Stimulated activated CD4-positive, alpha-beta T cell treated with anti-CD3 and anti-CD28 coated beads, TNF-alpha, amount 100 ng/mL, for 48 hours (primary cell): ENCODE results near the gene TNNC1.

ENCODE experiments used
- DNase-seq, 3 donors: peaks; one replicate each; pipeline ENCODE4 v3.0.0-alpha.2; 2020; ENCODE audit warnings: low read depth in 3 of 3

The TNNC1 gene

GRCh38 chr3:52432225-52432624, 21.6 kb downstream of the TNNC1 start:
- DNase-seq: no peak

DNA sequence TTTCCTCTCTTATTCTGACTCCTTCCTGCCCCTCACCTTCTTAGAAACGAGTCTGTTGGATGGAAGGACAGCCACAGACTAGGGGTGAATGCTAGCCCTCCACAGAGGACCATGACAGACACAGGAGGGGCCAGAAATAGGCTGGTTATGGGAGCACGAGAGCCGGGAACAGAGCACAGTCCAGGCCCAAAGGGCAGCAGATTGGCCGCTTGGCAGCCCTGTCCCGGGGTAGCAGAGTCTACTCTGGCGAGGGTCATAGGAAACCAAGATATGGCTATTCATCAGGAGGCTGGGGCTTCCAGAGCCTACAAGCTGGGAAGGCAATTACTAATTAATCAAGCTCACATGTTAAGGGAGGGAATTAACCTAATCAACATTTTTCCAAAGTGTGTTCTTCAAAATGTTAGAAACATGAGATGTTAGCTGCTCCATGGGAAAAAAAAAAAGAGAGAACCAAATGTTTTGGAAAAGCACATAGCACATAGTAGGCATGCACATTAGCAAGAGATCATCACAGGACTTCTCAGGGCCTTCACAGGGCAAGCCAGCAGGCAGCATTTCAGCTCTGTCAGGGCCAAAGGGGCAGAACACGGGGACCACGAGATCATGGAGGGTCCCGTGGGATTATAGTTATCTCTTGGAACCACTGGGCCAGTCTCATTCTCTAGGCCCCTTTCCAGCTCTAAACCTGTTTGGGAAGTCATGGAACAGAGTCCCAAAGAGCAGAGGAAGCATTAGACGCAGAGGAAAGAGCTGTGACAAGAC, 22.2 kb downstream of the TNNC1 start:
- DNase-seq: no peak

- DNase-seq: no peak
Measured at GRCh38 chr3:52430416-52430810, 23.4 kb downstream of the TNNC1 start.

DNA sequence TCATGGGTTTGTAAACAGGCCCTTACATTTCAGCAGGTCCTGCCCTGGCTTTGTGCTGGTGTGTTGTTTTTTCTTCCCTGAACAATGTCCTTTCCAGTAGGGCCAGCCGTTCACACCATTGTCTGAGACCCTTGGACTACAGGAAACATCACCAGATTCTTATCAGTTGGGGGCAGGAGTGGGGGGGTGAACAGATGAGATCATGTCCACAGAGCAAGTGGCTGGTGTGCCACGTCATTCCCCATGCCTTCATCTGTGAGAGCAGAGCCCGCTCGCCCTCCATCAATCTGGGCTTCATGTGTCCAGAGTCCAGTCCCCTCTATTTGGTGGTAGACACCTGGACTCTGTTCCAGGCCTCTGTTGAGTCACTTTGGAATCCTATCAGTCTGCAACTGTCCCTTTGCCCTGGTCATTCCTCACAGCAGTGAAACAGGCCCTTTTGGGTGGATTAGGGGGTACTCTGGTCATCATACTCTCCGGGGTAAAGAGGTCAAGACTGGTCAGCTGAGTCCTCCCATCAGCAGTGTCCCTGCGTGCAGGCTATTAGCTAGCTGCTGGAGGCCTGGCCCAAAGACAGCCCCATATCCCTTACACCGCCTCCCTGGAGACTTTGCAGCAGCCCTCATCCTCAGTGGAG, 23.9 kb downstream of the TNNC1 start:
- no peak for DNase-seq

- no peak for DNase-seq
Measured at GRCh38 chr3:52429031-52429430, 24.8 kb downstream of the TNNC1 start.

DNA sequence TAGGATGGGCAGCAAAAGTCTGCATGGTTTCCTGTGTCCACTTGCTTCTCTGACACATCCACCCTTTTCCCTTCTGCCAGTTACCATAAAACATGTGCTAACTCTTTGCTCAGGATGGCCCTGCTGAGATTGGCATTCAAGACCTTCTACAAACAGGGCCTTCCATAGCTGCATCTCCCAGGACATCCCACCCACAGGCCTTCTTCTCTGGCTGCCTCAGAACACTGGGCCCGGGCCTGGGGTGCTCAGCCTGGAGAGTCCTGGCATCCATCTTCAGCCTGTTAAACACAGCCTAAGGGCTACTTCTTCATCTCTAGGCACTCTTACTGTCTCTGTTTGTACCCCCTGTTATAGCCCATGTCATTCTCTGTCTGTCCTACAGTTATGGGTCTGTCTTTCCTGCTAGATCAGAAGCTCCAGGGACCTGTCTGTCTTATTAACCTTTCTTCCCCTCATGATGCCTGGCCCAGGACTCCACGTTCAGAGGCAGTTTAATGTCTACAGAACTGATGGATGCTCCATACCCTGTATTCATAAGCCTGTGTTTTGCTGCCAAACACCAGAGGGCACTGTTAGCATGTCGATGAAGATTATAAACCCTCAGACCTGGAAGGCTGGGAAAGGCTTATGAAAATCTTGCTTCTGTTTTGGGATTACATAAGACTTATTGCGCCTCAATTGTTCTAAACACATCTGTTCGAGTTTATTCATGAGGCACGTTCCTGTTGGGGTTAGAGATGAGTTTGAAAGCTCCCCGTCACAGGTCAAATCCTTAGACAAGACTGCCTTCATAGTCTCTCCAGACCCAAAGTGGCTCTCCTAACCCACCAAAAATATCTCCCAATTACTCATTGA, 25.5 kb downstream of the TNNC1 start:
- DNase-seq: no peak

GRCh38 chr3:52423173-52423572, 30.7 kb downstream of the TNNC1 start:
- no peak for DNase-seq

DNA sequence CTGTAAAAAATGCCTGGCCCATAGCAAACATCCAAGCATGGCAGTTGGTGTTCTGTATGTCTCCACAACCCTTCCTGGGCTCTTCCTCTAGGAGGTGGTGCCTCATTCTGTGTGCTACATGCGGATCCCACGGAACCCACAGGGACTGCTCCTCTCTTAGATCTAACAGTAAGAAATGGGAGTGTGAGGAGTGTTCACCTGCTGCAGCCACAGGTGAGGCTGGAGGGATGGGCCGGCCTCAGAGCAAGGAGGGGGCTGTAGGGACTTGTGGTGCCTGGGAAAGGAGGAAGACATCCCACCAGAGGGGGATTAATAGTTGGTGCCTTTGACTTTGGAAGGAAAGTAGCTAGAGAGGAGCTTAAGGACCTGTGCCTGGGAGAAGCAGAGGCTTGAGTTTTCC, 31.2 kb downstream of the TNNC1 start:
- no peak for DNase-seq

GRCh38 chr3:52420388-52420787, 33.5 kb downstream of the TNNC1 start:
- DNase-seq: no peak

- DNase-seq: no peak
Measured at GRCh38 chr3:52415800-52416199, 38.0 kb downstream of the TNNC1 start.

- no peak for DNase-seq
Measured at GRCh38 chr3:52408466-52408865, 45.4 kb downstream of the TNNC1 start.

- DNase-seq: no peak
Measured at GRCh38 chr3:52407779-52408178, 46.1 kb downstream of the TNNC1 start.

DNA sequence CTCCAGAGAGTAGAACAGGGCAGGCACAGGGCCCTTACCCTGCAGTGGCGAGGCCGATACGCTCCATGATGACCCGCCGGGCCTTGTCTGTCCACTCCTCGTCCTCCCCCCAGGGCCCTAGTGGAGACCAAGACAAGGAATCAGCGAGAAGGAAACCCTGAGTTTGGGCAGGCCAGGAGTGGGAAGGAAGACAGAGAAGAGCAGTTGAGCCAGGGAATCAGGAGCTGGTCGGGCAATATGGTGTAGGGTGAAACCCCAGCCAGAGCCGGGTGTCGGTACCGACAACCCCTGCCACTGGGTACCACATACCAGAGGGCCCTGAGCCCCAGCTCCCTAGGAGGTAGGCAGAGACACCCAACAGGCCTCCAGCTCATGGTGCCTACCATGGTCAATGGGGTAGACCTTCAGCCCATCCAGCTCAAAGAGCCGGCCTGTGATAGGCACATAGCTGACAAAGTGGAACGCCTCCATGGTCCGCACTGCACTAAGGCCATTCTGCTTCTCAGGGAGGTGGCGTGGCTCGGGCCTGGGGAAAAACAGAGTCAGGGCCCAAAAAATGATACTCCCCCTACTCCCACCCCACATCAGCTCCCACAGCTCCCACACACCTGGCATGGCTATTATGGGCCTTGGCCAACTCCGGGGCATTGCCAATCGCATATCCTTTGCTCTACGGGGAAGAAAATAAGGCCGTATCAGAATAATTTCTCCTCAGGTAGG, 46.9 kb downstream of the TNNC1 start:
- no peak for DNase-seq

DNA sequence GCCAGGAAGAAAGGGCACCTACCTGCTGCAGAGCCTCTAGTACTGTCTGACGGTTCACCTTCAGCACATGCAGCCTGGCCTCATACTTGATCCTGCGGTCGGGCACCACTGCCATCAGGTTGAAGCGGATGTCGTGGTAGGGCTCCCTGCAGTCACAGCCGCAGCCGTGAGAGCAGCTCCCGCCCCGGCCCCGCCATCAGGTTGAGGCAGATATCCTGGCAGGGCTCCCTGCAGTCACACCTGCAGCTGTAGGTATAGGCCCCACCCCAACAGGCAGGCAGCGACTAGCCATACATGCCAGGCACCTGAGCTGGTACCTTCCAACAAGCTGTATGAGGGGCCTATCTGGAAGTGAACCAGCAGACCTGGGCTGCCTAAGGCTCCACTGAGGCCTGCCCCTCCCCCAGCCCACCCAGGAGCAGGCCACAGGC, 47.6 kb downstream of the TNNC1 start:
- DNase-seq: no peak

GRCh38 chr3:52405601-52406110, 48.2 kb downstream of the TNNC1 start:
- DNase-seq: no peak

- no peak for DNase-seq
Measured at GRCh38 chr3:52405066-52405465, 48.8 kb downstream of the TNNC1 start.

DNA sequence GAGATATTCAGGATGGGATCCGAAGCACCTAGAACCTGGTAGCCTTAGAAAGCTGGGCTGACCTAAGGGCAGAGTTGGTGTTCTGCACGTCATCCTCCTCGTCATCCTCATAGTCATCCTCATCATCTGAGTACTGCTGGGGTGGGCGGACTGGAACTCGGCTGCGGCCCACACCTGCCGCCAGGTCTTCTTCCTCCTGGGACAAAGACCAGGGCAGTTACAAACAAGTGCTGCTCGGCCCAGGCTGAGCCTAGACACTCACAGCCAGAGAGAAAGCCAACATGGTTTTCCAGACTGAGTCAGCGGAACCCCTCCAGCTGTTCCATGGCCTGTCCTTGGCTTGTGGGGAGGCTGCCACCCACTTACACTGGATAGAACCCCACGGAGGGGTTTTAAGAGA, 49.5 kb downstream of the TNNC1 start:
- DNase-seq: no peak

DNA sequence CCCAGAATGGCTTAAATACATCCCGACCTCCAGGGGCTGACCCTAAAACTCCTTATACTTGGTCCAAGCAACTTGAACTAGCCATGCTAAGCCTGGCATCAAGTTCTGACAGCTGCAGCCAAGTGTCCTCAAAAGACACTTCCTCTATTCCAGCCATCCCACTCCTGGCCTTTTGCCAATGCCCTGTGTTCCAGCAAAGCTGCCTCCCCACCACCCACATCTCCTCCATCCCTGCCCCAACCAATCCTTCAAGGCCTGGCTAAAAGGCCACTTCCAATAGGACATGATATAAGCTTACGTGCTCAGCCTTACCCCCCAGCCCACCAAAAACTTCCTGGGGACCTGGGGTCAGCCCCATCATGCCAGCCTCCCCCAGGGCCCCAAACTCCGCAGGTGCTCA, 49.9 kb downstream of the TNNC1 start:
- DNase-seq: no peak

DNA sequence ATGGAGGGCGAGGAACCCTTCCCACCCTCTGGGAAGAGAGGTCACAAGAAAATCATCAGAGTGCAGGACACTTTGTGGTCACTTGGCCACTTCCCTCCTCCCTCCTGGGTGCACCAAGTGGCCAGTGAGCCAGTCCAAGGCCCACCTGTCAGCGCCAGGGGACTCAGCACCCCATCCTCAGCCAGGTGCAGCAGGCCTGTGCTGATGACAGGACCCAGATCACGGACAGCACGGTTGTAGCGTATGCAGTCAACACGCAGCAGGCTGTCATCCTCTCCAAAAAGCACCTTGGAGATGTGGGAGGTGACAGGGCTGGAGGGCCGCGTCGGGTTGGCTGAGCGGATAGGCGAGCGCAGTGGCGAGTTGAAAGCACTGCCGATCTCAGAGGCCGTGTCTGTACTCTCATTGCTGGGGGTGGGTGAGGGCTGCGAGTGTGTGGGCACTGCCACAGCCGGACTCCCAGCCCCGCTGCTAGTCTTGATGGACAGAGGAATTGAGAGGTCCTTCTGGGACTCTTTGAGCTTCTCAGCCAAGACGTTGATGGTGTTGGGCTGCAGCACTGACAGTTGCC, 50.5 kb downstream of the TNNC1 start:
- DNase-seq: no peak

- no peak for DNase-seq
Measured at GRCh38 chr3:52402706-52403270, 51.1 kb downstream of the TNNC1 start.

DNA sequence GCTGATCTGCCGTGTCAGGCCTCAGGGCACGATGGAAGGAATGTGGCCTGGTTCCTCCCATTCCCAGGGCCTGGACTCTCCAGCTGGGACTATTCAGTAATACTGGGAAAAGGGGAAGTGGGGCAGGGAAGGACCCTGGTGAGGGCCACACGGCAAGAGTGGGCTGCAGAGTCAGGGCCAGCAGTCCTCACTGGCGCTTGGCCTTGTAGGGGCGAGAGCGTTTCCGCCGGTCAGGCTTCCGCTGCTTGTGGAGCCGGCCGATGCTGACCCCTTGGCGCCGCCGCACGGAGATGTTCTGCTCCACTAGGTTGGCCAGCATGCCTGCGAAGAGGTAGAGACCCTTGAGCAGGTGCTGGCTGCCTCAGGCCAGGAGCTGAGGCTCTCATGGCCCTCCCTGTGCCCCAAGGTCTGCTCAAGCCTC, 51.7 kb downstream of the TNNC1 start:
- DNase-seq: no peak
